GM18507 (cell line): Measurements from ENCODE around the gene TEAD1.

Experiments used
- DNase-seq: peaks from one replicate; pipeline ENCODE4 v3.0.0; 2011; ENCODE audit warnings: low read depth; ENCODE audit not compliant: insufficient read length; ENCODE audit errors: extremely low spot score
- FAIRE-seq: peaks from 2 replicates; lab custom pipeline; 2011; peaks lifted over from hg19 to GRCh38; lab: Jason Lieb, UNC

TEAD1 gene

GRCh38 chr11:12797996-12798395 lies 123.8 kb downstream of the TEAD1 start:
- FAIRE-seq (no peak), DNase-seq (no peak)

GRCh38 chr11:12798609-12799011 lies 124.4 kb downstream of the TEAD1 start:
- no peak for FAIRE-seq
- DNase-seq, result no peak

- no peak for FAIRE-seq
- no peak for DNase-seq
Observed at GRCh38 chr11:12799334-12799835, 125.2 kb downstream of the TEAD1 start.

- FAIRE-seq, result no peak
- no peak for DNase-seq
Observed at GRCh38 chr11:12800032-12800671, 125.9 kb downstream of the TEAD1 start.

- FAIRE-seq, result no peak
- DNase-seq, result no peak
Observed at GRCh38 chr11:12800871-12801270, 126.7 kb downstream of the TEAD1 start.

- no peak for DNase-seq
- FAIRE-seq, result no peak
Observed at GRCh38 chr11:12801976-12802375, 127.8 kb downstream of the TEAD1 start.

- DNase-seq (no peak), FAIRE-seq (no peak)
Observed at GRCh38 chr11:12802418-12803085, 128.3 kb downstream of the TEAD1 start.

GRCh38 chr11:12803086-12803826 lies 129.0 kb downstream of the TEAD1 start:
- FAIRE-seq, result no peak

GRCh38 chr11:12806113-12806512 lies 131.9 kb downstream of the TEAD1 start:
- no peak for DNase-seq
- no peak for FAIRE-seq

More at GRCh38 chr11:12803086-12803826, 129.0 kb downstream of the TEAD1 start:
- no peak for DNase-seq

- FAIRE-seq (no peak), DNase-seq (no peak)
Observed at GRCh38 chr11:12807621-12808020, 133.4 kb downstream of the TEAD1 start.

GRCh38 chr11:12808519-12808918 lies 134.3 kb downstream of the TEAD1 start:
- FAIRE-seq, result no peak

GRCh38 chr11:12809364-12809763 lies 135.1 kb downstream of the TEAD1 start:
- FAIRE-seq, result no peak
- no peak for DNase-seq

More at GRCh38 chr11:12808519-12808918, 134.3 kb downstream of the TEAD1 start:
- DNase-seq, result no peak

GRCh38 chr11:12809864-12810567 lies 135.8 kb downstream of the TEAD1 start:
- FAIRE-seq (no peak), DNase-seq (no peak)

- DNase-seq, result no peak
- FAIRE-seq, result no peak
Observed at GRCh38 chr11:12810568-12810894, 136.3 kb downstream of the TEAD1 start.

- DNase-seq (no peak), FAIRE-seq (no peak)
Observed at GRCh38 chr11:12811861-12812260, 137.6 kb downstream of the TEAD1 start.

GRCh38 chr11:12812849-12813248 lies 138.6 kb downstream of the TEAD1 start:
- no peak for DNase-seq
- FAIRE-seq, result no peak

- FAIRE-seq (no peak), DNase-seq (no peak)
Observed at GRCh38 chr11:12813371-12814225, 139.4 kb downstream of the TEAD1 start.

- FAIRE-seq, result no peak
Observed at GRCh38 chr11:12815129-12815480, 140.9 kb downstream of the TEAD1 start.

GRCh38 chr11:12815931-12816494 lies 141.8 kb downstream of the TEAD1 start:
- DNase-seq, result no peak
- FAIRE-seq, result no peak

More at GRCh38 chr11:12815129-12815480, 140.9 kb downstream of the TEAD1 start:
- DNase-seq, result no peak
